HCT116 (cell line): ENCODE data around the gene FBN3.

Experiments used
- CEBPB ChIP-seq: IDR thresholded peaks from 2 replicates; pipeline ENCODE4 v1.6.1; 2012; ENCODE audit warnings: low read depth
- EGR1 ChIP-seq: IDR thresholded peaks from 2 replicates; pipeline ENCODE4 v1.6.1; 2012; ENCODE audit warnings: low read depth
- EZH2 ChIP-seq: fragments of 200-600 bp; sonication (generic); IDR thresholded peaks from 2 replicates; pipeline ENCODE4 v1.6.1; 2017; ENCODE audit warnings: antibody characterized with exemption, mixed run types
- JUND ChIP-seq: IDR thresholded peaks from 2 replicates; pipeline ENCODE4 v1.6.1; 2012
- POLR2A ChIP-seq: IDR thresholded peaks from 2 replicates; pipeline ENCODE4 v1.7.0; 2011; ENCODE audit warnings: borderline replicate concordance; ENCODE audit not compliant: insufficient read depth, insufficient read length; ENCODE audit errors: extremely low read depth
- POLR2AphosphoS5 ChIP-seq: IDR thresholded peaks from 2 replicates; pipeline ENCODE4 v1.6.1; 2011; ENCODE audit warnings: mild to moderate bottlenecking, low read depth, low read length, moderate library complexity
- RAD21 ChIP-seq: IDR thresholded peaks from 2 replicates; pipeline ENCODE4 v1.6.1; 2012; ENCODE audit warnings: low read depth, mild to moderate bottlenecking
- ZNF274 ChIP-seq: fragments of 200-500 bp; sonication (Bioruptor generic); IDR thresholded peaks from 2 replicates; pipeline ENCODE4 v1.6.1; 2014; ENCODE audit warnings: mild to moderate bottlenecking, low read depth, low read length, inconsistent platforms
- TF ChIP-seq, protein P1 (sequence below), 3 experiments: fragments of 200-600 bp in 1 of 3; sonication (generic) in 1 of 3; IDR thresholded peaks in 2 of 3; conservative IDR thresholded peaks in 1 of 3; 2 replicates each; pipeline ENCODE4 v1.5.1; 2012 to 2017; ENCODE audit warnings: low read depth in 2 of 3, low read length in 2 of 3, antibody characterized with exemption in 1 of 3, borderline replicate concordance in 1 of 3, control low read depth in 1 of 3, mild to moderate bottlenecking in 1 of 3, mixed read lengths in 1 of 3, mixed run types in 1 of 3, moderate library complexity in 1 of 3; ENCODE audit not compliant: insufficient read depth in 1 of 3
- TF ChIP-seq, protein P2 (sequence below): IDR thresholded peaks from 2 replicates; pipeline ENCODE4 v1.6.1; 2012; ENCODE audit warnings: low read depth

DNA sequence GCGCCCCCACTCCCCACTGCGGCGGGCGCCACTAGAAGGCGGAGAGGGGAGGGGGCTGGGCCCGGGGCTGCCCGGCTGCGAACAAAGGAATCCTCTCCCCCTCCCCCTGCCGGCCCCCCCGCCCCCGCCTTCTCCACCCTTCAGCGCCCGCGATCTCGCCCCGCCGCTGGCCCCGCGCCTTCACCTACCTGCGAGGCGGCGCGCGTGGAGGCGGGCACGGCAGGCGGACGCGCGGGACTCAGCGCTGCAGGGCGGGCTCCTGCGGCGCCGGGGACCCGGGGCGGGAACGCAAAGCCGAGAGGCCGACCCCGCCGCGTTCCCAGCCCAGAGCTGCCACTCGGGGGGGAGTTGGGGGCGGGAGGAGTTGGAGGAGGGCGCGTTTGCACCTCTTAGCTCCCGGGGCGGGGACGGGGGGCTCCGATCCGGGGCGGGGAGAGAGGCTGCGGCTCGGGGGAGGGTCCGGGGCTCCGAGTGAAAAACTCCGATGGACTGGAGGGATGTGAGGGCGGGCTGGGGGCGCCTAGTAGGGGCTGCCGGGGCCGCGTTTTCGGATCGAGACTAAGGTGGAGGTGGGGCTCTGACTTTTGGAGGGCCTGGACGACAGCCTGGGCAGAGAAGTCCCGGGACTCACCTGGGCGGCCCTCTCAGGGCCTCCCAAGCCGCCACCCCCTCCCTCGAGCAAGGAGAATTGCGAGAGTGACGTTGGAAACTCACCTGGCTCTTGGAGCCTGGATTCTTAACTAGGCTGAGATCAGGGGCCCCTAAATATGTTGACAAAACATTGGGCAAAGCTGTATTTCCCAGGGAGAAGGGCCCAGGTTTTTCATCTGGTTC lies at the start of gene FBN3:
- TF ChIP-seq, protein P1, sequence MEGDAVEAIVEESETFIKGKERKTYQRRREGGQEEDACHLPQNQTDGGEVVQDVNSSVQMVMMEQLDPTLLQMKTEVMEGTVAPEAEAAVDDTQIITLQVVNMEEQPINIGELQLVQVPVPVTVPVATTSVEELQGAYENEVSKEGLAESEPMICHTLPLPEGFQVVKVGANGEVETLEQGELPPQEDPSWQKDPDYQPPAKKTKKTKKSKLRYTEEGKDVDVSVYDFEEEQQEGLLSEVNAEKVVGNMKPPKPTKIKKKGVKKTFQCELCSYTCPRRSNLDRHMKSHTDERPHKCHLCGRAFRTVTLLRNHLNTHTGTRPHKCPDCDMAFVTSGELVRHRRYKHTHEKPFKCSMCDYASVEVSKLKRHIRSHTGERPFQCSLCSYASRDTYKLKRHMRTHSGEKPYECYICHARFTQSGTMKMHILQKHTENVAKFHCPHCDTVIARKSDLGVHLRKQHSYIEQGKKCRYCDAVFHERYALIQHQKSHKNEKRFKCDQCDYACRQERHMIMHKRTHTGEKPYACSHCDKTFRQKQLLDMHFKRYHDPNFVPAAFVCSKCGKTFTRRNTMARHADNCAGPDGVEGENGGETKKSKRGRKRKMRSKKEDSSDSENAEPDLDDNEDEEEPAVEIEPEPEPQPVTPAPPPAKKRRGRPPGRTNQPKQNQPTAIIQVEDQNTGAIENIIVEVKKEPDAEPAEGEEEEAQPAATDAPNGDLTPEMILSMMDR (IDR thresholded peaks at IDR 0.05 in 2 of 3, conservative IDR thresholded peaks at IDR 0.05 in 1 of 3; ENCODE audit: borderline replicate concordance in 1 of 3, insufficient read depth in 1 of 3, low read depth in 2 of 3, low read length in 2 of 3): no peak
- no peak for TF ChIP-seq POLR2A
- TF ChIP-seq, protein P2, sequence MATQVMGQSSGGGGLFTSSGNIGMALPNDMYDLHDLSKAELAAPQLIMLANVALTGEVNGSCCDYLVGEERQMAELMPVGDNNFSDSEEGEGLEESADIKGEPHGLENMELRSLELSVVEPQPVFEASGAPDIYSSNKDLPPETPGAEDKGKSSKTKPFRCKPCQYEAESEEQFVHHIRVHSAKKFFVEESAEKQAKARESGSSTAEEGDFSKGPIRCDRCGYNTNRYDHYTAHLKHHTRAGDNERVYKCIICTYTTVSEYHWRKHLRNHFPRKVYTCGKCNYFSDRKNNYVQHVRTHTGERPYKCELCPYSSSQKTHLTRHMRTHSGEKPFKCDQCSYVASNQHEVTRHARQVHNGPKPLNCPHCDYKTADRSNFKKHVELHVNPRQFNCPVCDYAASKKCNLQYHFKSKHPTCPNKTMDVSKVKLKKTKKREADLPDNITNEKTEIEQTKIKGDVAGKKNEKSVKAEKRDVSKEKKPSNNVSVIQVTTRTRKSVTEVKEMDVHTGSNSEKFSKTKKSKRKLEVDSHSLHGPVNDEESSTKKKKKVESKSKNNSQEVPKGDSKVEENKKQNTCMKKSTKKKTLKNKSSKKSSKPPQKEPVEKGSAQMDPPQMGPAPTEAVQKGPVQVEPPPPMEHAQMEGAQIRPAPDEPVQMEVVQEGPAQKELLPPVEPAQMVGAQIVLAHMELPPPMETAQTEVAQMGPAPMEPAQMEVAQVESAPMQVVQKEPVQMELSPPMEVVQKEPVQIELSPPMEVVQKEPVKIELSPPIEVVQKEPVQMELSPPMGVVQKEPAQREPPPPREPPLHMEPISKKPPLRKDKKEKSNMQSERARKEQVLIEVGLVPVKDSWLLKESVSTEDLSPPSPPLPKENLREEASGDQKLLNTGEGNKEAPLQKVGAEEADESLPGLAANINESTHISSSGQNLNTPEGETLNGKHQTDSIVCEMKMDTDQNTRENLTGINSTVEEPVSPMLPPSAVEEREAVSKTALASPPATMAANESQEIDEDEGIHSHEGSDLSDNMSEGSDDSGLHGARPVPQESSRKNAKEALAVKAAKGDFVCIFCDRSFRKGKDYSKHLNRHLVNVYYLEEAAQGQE: no peak
- no peak for TF ChIP-seq EZH2
- no peak for TF ChIP-seq POLR2AphosphoS5
- no peak for TF ChIP-seq JUND
- TF ChIP-seq EGR1: no peak
- TF ChIP-seq ZNF274: no peak
- no peak for TF ChIP-seq CEBPB
- TF ChIP-seq RAD21: no peak
